SK-N-SH treated with all-trans-retinoic acid at 6 μM for 48 hours (cell line): Measurements from ENCODE around the gene SYTL5.

Experiments used
- ZFP30 ChIP-seq: fragments of 450-650 bp; formaldehyde crosslinking; IDR thresholded peaks from 2 replicates; pipeline ENCODE4 v1.5.0; 2022; ENCODE audit warnings: mild to moderate bottlenecking, moderate library complexity
- TF ChIP-seq, protein P1 (sequence below): fragments of 250-450 bp; sonication (Bioruptor Pico); IDR thresholded peaks from 2 replicates; pipeline ENCODE4 v1.8.0; 2021; ENCODE audit warnings: low read depth, mild to moderate bottlenecking, moderate library complexity, borderline replicate concordance

DNA sequence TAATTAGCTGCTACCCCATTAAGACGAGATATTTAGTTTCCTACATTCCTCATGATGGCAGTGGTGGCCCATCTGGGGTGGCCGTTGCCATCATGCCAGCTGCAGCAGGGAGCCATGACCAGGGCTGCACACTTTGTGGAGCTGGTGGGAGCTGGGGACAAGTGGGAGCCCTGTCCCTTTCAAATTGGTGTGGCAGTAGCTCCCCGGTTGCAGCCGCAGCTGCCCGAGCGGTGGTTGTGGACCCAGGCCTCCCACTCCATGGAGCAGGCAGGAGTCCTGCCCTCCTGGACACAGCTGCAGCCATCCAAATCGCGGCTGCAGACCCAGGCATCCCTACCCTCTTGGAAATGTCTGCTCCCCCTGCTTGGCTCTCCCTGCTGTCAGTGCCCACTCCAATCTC lies 9.3 kb upstream of the SYTL5 start:
- TF ChIP-seq, protein P1, sequence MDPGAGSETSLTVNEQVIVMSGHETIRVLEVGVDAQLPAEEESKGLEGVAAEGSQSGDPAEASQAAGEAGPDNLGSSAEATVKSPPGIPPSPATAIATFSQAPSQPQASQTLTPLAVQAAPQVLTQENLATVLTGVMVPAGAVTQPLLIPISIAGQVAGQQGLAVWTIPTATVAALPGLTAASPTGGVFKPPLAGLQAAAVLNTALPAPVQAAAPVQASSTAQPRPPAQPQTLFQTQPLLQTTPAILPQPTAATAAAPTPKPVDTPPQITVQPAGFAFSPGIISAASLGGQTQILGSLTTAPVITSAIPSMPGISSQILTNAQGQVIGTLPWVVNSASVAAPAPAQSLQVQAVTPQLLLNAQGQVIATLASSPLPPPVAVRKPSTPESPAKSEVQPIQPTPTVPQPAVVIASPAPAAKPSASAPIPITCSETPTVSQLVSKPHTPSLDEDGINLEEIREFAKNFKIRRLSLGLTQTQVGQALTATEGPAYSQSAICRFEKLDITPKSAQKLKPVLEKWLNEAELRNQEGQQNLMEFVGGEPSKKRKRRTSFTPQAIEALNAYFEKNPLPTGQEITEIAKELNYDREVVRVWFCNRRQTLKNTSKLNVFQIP (CRISPR knock-in tag) = no peak
- TF ChIP-seq ZFP30 (CRISPR knock-in tag) = no peak
